DMS 273 treated with DMSO at 0.1 percent for 48 hours (cell line): ENCODE data around the gene OR2V2.
"Not testable (repeated sequence)": the region's sequence is repeated elsewhere in the genome, so short reads cannot be mapped to it uniquely, and the experiment has no call there.

Experiments
- DNase-seq: peaks from one replicate; lab custom pipeline; 2025; lab: John Stamatoyannopoulos, UW

The OR2V2 gene

GRCh38 chr5:181146927-181147636, at the start of gene OR2V2:
Gene OR2V2 (plus strand): TSS chr5:181147586. CDS start chr5:181154943, 7,357 bp downstream.
- not testable (repeated sequence) for DNase-seq

DNA sequence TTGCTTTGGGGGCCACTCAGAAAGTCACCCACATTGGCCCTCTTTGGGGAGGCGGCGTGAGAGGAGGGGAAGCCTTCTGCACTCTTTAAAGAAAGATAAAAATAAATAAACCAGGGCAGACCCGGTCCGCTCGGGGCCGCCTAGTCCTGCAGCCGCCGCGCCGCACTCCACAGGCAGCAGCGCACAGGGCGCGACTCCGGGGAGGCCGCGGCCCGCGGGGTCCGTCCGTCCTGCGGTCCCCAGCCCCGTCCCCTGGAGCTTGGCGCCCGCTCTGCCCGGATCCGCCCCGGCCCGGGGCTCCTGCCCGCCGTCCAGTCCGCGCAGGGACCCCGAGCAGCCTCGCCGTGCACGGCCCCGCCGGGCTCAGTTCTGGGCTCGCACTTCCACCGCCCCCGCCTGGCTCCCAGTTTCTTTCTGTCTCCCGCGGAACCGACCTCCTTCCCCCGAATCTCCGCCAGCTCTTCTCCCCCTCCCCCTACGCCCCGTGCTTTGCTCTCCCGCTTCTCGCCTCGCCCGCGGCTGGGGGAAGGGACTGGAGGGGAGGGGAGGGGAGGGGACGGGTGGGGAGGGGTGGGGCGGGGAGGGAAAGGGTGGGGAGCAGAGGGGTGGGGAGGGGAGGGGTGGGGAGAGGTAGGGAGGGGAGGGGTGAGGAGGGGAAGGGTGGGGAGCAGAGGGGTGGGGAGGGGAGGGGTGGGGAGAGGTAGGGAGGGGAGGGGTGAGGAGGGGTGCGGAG, 49.5 kb upstream of the OR2V2 start:
- not testable (repeated sequence) for DNase-seq

GRCh38 chr5:181098762-181099601, 48.4 kb upstream of the OR2V2 start:
- DNase-seq = no peak

DNA sequence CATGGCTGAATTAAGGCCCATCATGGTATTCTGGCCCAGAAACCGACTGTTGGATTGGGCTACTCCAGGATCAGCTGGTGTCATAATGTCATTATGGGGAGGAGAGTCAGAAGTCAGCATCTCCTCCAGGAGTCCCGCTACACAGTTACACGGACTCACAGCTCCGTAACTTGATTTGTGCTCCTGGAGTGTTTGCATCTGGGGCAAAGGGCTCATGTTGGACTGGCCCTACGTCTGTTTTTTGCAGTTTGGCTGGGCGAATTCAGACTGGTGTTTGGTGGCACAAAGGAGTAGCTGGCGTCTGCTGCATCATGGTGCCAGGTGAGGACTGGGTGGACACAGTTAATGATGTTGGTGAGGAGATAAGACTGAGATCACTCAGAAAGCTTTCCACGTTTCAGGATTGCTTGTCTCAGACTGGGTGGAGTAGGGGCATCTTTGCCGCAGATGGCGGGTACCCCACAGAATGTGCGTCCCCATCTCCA, 47.7 kb upstream of the OR2V2 start:
- no peak for DNase-seq

DNA sequence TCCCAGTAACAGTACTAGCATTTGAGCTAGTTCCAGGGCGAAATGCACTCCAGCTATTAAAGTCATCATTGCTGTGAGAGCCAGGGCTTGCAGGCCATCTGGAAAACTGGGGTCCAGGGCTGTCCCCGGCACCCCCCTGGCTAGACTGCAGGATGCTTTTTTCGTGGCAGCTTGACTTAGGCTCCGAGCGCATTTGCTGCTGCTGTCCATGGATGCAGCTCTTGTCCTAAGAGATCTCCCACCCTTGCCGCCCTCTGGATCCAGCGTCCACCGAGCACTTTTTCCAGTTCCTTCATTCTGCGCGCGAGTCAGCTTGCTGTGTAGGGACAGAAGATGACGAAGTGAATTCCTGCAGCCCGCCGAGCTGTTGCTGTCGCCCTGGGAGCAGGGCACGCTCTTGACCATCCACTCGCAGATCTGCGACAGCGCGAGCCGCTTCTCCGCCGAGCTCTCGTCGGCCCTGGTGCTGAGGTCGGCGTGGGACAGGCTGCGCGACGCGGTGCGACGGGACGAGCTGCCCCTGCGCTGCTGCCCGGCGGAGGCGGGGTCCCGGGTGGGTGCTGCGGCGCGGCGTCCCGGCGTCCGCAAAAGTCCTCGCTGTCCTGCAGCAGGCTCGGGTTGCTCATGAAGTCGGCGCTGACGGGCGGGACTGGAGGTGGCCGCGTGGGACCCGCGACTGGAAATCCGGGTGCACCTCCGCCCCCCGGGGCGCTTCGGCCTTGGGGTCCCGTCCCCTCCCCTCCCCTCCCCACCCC, 47.1 kb upstream of the OR2V2 start:
- DNase-seq = no peak

GRCh38 chr5:181101030-181101641, 46.2 kb upstream of the OR2V2 start:
- DNase-seq = not testable (repeated sequence)

- not testable (repeated sequence) for DNase-seq
Measured at GRCh38 chr5:181101930-181102674, 45.3 kb upstream of the OR2V2 start.

DNA sequence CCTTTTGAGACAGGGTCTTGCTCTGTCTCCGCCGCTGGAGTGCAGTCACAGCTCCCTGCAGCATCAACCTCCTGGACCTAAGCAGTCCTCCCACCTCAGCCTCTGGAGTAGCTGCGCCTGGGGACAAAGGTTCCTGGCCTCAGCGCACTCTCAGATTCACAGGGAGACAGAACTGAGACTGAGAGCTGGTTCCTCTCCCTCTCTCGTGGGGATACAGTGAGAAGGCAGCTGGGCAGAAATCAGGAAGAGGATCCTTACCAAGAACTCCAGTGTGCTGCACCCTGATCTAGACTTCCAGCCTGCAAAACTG, 43.2 kb upstream of the OR2V2 start:
- not testable (repeated sequence) for DNase-seq

GRCh38 chr5:181104606-181105390, 42.6 kb upstream of the OR2V2 start:
- not testable (repeated sequence) for DNase-seq

- no peak for DNase-seq
Measured at GRCh38 chr5:181105391-181106025, 41.9 kb upstream of the OR2V2 start.

GRCh38 chr5:181107699-181108098, 39.7 kb upstream of the OR2V2 start:
- no peak for DNase-seq

- no peak for DNase-seq
Measured at GRCh38 chr5:181108578-181109165, 38.7 kb upstream of the OR2V2 start.

GRCh38 chr5:181109489-181110013, 37.8 kb upstream of the OR2V2 start:
- no peak for DNase-seq

- no peak for DNase-seq
Measured at GRCh38 chr5:181111010-181111409, 36.4 kb upstream of the OR2V2 start.

DNA sequence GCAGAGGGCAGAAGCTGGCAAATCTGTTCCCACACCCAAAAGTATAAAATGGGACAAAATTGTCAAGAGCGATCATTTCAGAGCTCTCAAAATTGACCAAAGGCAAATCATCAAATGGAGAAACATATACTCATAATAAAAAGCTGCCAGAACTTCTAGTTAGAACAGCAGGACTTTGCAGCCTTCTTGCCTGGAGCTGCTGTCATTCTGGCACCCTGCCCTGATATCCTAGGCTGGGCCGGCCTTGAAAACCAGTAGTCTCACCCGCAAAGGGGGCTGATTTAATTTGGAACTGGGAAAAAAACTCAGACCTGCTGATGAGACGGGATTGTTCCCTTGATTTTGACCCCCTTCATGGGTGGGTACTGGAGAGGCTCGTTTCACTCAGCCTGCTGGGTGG, 34.9 kb upstream of the OR2V2 start:
- DNase-seq = peak; percentile 65

DNA sequence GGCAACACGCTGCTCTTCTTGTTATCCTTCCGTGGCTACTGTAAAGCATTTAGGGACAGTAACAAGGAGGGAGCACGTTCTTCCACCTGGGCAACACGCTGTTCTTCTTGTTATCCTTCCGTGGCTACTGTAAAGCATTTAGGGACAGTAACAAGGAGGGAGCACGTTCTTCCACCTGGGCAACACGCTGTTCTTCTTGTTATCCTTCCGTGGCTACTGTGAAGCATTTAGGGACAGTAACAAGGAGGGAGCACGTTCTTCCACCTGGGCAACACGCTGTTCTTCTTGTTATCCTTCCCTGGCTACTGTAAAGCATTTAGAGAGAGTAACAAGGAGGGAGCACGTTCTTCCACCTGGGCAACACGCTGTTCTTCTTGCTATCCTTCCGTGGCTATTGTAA, 33.8 kb upstream of the OR2V2 start:
- DNase-seq = not testable (repeated sequence)

GRCh38 chr5:181114284-181114843, 33.0 kb upstream of the OR2V2 start:
- DNase-seq = no peak
